Coronary artery (tissue), 2 donors: Measurements from ENCODE around the gene B4GALT1.
A peak's percentile ranks its signal among the peaks of the same experiment; 100 is the strongest.

ENCODE experiments used
- DNase-seq: peaks from one replicate; pipeline ENCODE4 v3.0.0-alpha.2; 2017; ENCODE audit warnings: low spot score
- H3K27ac ChIP-seq, 2 donors: fragments of 200-600 bp; sonication (generic); one replicate each; pipeline ENCODE4 v1.5.1; 2016 to 2019
- H3K4me3 ChIP-seq: fragments of 200-600 bp; sonication (generic); 2 replicates; pipeline ENCODE4 v1.5.1; 2016; ENCODE audit warnings: mild to moderate bottlenecking, moderate library complexity
- TF ChIP-seq, protein P1 (sequence below): fragments of 200-600 bp; sonication (generic); IDR thresholded peaks from one replicate; pipeline ENCODE4 v1.5.1; 2019; ENCODE audit warnings: antibody characterized with exemption

B4GALT1 gene

DNA sequence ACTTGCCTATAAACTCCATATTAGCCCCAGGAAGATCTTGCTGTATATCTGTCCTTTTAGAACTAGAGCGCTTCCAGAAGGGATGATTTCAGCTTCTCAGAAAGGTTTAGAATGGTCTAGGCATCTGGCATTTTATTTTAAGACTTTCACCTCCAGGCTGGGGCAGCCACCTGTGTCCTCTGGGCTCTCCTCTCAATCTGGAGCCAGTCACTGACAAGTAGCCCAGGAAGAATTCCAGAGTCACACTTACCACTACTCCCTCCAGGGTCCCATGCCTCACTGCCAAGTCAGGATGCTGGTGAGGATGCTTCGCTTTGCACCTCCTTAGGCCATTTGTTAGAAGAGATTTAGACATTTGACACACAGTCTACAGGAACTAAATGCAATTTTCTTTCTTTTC lies 20.8 kb downstream of the B4GALT1 start:
- TF ChIP-seq, protein P1, sequence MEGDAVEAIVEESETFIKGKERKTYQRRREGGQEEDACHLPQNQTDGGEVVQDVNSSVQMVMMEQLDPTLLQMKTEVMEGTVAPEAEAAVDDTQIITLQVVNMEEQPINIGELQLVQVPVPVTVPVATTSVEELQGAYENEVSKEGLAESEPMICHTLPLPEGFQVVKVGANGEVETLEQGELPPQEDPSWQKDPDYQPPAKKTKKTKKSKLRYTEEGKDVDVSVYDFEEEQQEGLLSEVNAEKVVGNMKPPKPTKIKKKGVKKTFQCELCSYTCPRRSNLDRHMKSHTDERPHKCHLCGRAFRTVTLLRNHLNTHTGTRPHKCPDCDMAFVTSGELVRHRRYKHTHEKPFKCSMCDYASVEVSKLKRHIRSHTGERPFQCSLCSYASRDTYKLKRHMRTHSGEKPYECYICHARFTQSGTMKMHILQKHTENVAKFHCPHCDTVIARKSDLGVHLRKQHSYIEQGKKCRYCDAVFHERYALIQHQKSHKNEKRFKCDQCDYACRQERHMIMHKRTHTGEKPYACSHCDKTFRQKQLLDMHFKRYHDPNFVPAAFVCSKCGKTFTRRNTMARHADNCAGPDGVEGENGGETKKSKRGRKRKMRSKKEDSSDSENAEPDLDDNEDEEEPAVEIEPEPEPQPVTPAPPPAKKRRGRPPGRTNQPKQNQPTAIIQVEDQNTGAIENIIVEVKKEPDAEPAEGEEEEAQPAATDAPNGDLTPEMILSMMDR, result no peak
- Histone ChIP-seq H3K4me3 (no peak overlapping the region), H3K27ac (no peak overlapping the region)
- no peak for DNase-seq

DNA sequence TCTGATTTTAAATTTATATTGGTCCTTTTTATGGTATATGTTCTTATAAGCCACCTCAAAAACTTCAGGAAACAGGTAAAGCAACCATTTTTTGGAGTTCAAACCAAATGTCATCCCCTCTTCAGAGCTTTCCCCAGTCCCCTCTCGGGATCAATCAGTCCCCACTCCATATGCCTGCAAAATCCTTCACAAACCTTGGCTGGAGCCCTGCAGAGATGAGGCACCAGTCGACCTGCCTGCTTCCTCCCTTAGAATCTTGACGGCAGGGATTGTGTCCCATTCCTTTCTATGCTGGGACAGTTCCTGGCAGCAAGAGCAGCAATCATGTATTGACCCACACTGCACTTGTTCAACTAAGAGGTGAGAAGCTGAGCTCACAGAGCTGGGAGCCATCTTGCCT lies 22.6 kb downstream of the B4GALT1 start:
- peak; percentile 40 for DNase-seq
- TF ChIP-seq, protein P1, result no peak
- Histone ChIP-seq H3K4me3 (no peak overlapping the region), H3K27ac (no peak overlapping the region)

DNA sequence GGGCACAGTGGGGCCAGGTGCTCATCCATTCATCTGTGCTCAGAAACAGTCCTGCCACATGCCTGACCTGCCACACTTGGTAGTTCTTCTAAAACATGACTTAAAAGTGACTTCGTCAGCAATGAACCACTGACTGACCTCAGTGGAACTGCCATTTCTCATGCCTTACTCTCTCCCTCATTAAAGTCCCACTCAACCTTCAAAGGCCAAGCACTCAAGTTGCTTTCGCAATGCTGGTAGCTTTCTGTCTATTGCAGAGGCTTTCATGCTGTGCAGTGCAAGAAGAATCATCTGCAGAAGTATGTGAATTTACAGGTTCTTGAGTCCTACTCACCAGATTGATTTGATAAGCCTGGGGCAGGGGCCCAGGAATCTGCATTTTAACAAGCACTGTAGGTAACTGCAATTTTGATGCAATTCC lies 23.9 kb downstream of the B4GALT1 start:
- peak; percentile 38 for DNase-seq
- H3K27ac ChIP-seq, result no peak overlapping the region
- TF ChIP-seq, protein P1, result no peak
- no peak overlapping the region for H3K4me3 ChIP-seq

DNA sequence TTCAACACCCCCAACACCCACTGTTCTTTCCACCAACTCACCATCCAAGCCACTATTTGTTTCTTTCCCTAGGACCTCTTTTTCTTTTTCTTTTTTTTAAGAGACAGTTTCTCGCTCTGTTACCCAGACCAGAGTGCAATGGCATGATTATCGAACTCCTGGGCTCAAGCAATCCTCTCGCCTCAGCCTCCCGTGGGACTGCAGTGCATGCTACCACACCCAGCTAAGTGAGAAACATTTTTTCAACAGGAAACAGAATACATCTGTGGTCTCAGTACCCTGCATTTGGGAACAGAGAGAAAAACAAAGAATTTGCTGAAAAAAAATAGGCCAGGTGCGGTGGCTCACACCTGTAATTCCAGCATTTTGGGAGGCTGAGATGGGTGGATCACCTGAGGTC lies 24.6 kb downstream of the B4GALT1 start:
- TF ChIP-seq, protein P1, result no peak
- DNase-seq, result peak; percentile 9
- Histone ChIP-seq H3K4me3 (no peak overlapping the region), H3K27ac (no peak overlapping the region)

DNA sequence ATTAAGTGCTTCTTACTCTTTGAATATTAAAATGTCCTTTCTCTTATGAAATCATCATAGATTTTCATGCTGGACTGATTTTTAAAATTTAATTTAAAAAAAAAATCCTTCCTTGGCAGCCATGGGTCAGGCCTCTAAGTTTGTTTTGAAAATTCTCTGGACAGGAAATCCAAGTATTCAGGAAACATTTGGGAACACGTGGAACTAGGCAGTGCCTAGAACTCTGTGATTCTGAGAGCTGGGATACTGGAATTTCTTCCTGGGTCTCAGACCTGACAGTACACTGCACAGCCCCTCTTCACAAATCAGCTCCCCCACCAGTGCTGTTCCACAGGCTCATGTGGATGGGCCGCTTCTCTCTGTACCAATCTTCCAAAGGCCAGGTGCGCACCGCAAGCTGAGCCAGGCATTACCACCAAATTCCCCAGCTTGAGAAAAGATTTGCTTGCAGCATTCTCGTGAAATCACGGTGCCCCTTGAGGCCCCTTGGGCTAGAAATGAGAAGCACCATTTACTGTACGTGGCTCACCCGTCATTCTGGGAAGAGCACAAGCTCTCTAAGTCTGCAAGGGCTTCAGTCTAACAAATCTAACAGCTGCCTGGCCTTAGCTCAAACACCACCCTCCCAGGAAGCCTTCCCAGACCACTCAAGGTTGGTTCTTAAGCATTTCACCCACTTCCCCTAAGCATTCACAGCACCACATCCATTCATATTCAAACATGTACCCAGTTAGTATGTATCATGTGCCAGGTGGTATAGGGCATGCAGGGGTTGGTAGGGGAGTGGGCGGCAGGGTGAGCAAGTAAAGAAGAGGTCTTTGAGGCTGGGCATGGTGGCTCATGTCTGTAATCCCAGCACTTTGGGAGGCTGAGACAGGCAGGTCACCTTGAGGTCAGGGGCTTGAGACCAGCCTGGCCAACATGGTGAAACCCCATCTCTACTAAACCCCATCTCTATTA lies 26.5 kb downstream of the B4GALT1 start:
- TF ChIP-seq, protein P1, result no peak
- H3K27ac ChIP-seq, result peak overlapping the region in 1 of 2 donors; percentile 50
- no peak overlapping the region for H3K4me3 ChIP-seq
- peak; percentile 46 for DNase-seq

DNA sequence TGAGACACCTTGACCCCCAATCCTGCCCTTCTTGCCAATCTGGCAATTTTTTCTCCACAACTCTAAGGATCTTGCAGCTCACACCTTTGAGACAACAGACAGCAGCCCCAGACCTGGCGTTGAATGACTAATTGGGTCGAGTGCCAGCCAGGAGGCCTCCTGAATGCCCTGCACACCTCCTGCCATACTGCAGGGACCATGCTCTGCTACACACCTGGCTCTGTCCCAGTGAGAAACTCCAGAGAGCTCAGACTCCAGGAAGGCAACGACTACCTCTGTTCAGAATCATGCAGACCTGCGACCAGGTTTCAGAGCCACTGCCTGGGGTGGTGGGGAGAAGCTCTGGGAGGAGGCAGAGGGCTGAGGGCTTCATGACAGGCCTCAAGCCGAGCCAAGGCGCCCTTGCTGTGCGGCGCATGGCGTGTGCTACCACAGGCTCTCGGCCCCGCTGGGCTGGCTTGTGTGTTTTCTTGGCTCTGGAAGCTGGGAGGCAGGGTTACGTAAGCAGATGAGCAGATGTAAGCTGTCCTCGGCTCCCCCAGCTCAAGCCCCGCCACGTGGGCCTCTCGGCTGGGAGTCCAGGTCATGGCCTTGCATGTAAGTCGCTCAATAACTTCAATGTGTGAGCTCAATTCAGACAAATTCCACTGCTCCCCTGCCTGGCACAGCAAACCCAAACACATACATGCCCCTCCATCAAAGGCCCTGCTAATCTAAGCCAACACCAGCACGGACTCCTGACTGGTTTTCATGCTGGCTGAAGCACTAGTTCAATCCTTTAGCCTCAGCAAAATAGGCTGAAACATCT lies 27.5 kb downstream of the B4GALT1 start:
- TF ChIP-seq, protein P1, result no peak
- DNase-seq, result peak; percentile 38
- Histone ChIP-seq H3K4me3 (peak overlapping the region; percentile 26), H3K27ac (peak overlapping the region; percentile 11 to 52)
